Stimulated activated CD8-positive, alpha-beta memory T cell treated with anti-CD3 and anti-CD28 coated beads, Interleukin-4, amount 100 ng/mL, for 24 hours (primary cell): ENCODE data around the gene BMPR1B.
"Not testable (repeated sequence)": the region's sequence is repeated elsewhere in the genome, so short reads cannot be mapped to it uniquely, and the experiment has no call there.

Experiments used
- DNase-seq: peaks from one replicate; pipeline ENCODE4 v3.0.0-alpha.2; 2020; ENCODE audit warnings: low read depth

Gene BMPR1B

GRCh38 chr4:94833394-94833793, 75.6 kb downstream of the BMPR1B start:
- no peak for DNase-seq

- DNase-seq: no peak
Measured at GRCh38 chr4:94834501-94834900, 76.7 kb downstream of the BMPR1B start.

GRCh38 chr4:94841166-94841863, 83.6 kb downstream of the BMPR1B start:
- not testable (repeated sequence) for DNase-seq

- no peak for DNase-seq
Measured at GRCh38 chr4:94841864-94842221, 84.1 kb downstream of the BMPR1B start.

- DNase-seq: no peak
Measured at GRCh38 chr4:94843216-94843615, 85.5 kb downstream of the BMPR1B start.

GRCh38 chr4:94848326-94848725, 90.6 kb downstream of the BMPR1B start:
- DNase-seq: no peak

GRCh38 chr4:94849901-94850300, 92.1 kb downstream of the BMPR1B start:
- DNase-seq: no peak

GRCh38 chr4:94852616-94853015, 94.9 kb downstream of the BMPR1B start:
- no peak for DNase-seq

- no peak for DNase-seq
Measured at GRCh38 chr4:94856030-94856429, 98.3 kb downstream of the BMPR1B start.

- no peak for DNase-seq
Measured at GRCh38 chr4:94870146-94870545, 112.4 kb downstream of the BMPR1B start.

- no peak for DNase-seq
Measured at GRCh38 chr4:94871644-94872305, 114.0 kb downstream of the BMPR1B start.

- DNase-seq: no peak
Measured at GRCh38 chr4:94877973-94878372, 120.2 kb downstream of the BMPR1B start.

- DNase-seq: no peak
Measured at GRCh38 chr4:94880956-94881355, 123.2 kb downstream of the BMPR1B start.

GRCh38 chr4:94882756-94883155, 125.0 kb downstream of the BMPR1B start:
- no peak for DNase-seq

GRCh38 chr4:94887027-94887426, 129.3 kb downstream of the BMPR1B start:
- no peak for DNase-seq

- DNase-seq: no peak
Measured at GRCh38 chr4:94889523-94889922, 131.8 kb downstream of the BMPR1B start.

GRCh38 chr4:94889946-94890345, 132.2 kb downstream of the BMPR1B start:
- no peak for DNase-seq

GRCh38 chr4:94890579-94890978, 132.8 kb downstream of the BMPR1B start:
- DNase-seq: no peak

GRCh38 chr4:94892051-94892450, 134.3 kb downstream of the BMPR1B start:
- DNase-seq: no peak

GRCh38 chr4:94895081-94895480, 137.3 kb downstream of the BMPR1B start:
- DNase-seq: no peak

GRCh38 chr4:94897023-94897422, 139.3 kb downstream of the BMPR1B start:
- DNase-seq: no peak

GRCh38 chr4:94905511-94905910, 147.8 kb downstream of the BMPR1B start:
- no peak for DNase-seq

- no peak for DNase-seq
Measured at GRCh38 chr4:94909645-94910044, 151.9 kb downstream of the BMPR1B start.

- DNase-seq: no peak
Measured at GRCh38 chr4:94911106-94911505, 153.4 kb downstream of the BMPR1B start.
